Measurements from ENCODE around the gene TMIGD3. TPM values are rescaled to one million over a fixed set of nuclear protein-coding genes. Genes with fewer than 3 reads are reported as not detected.

Gene TMIGD3
- total RNA-seq, 1 donor from 2014 or later = not detected

- Mint-ChIP-seq H3K4me3 (no peak overlapping the region), H3K36me3 (ENCODE audit: low read depth) (peaks cover 8% of the 10 kb centered on the region), H3K27me3 (ENCODE audit: low read depth) (no peaks in the 10 kb centered on the region), H3K4me1 (no peaks in the 10 kb centered on the region), H3K27ac (ENCODE audit: unreplicated experiment) (no peak overlapping the region), H3K9me3 (no peaks in the 10 kb centered on the region)
- no peak for TF ChIP-seq CTCF (conservative IDR thresholded peaks at IDR 0.05)
- DNase-seq (ENCODE audit: low read depth, low spot score) = no peak
Observed at GRCh38 chr1:111462370-111463028, 40.9 kb downstream of the TMIGD3 start.

GRCh38 chr1:111461765-111462164 is 41.7 kb downstream of the TMIGD3 start:
- no peak for TF ChIP-seq CTCF (conservative IDR thresholded peaks at IDR 0.05)
- no peak overlapping the region for H3K4me3 Mint-ChIP-seq
- H3K4me1 Mint-ChIP-seq = no peaks in the 10 kb centered on the region
- H3K27ac Mint-ChIP-seq (ENCODE audit: unreplicated experiment) = no peak overlapping the region
- no peaks in the 10 kb centered on the region for H3K27me3 Mint-ChIP-seq (ENCODE audit: low read depth)
- peaks cover 8% of the 10 kb centered on the region for H3K36me3 Mint-ChIP-seq (ENCODE audit: low read depth)
- DNase-seq (ENCODE audit: low read depth, low spot score) = no peak
- no peaks in the 10 kb centered on the region for H3K9me3 Mint-ChIP-seq

- H3K27ac Mint-ChIP-seq (ENCODE audit: unreplicated experiment) = no peak overlapping the region
- TF ChIP-seq CTCF (conservative IDR thresholded peaks at IDR 0.05) = no peak
- DNase-seq (ENCODE audit: low read depth, low spot score) = no peak
- peaks cover 20% of the 10 kb centered on the region for H3K4me1 Mint-ChIP-seq
- no peaks in the 10 kb centered on the region for H3K9me3 Mint-ChIP-seq
- H3K27me3 Mint-ChIP-seq (ENCODE audit: low read depth) = no peaks in the 10 kb centered on the region
- no peak overlapping the region for H3K4me3 Mint-ChIP-seq
- peaks cover 4% of the 10 kb centered on the region for H3K36me3 Mint-ChIP-seq (ENCODE audit: low read depth)
Observed at GRCh38 chr1:111455642-111456031, 47.8 kb downstream of the TMIGD3 start.

GRCh38 chr1:111454859-111455641 is 48.4 kb downstream of the TMIGD3 start:
- DNase-seq (ENCODE audit: low read depth, low spot score) = no peak
- peaks cover 23% of the 10 kb centered on the region for H3K4me1 Mint-ChIP-seq
- peaks cover 4% of the 10 kb centered on the region for H3K36me3 Mint-ChIP-seq (ENCODE audit: low read depth)
- H3K9me3 Mint-ChIP-seq = no peaks in the 10 kb centered on the region
- TF ChIP-seq CTCF (conservative IDR thresholded peaks at IDR 0.05) = no peak
- no peaks in the 10 kb centered on the region for H3K27me3 Mint-ChIP-seq (ENCODE audit: low read depth)
- no peak overlapping the region for H3K27ac Mint-ChIP-seq (ENCODE audit: unreplicated experiment)
- no peak overlapping the region for H3K4me3 Mint-ChIP-seq

- no peaks in the 10 kb centered on the region for H3K27me3 Mint-ChIP-seq (ENCODE audit: low read depth)
- peaks cover 6% of the 10 kb centered on the region for H3K36me3 Mint-ChIP-seq (ENCODE audit: low read depth)
- peaks cover 34% of the 10 kb centered on the region for H3K4me1 Mint-ChIP-seq
- no peak overlapping the region for H3K27ac Mint-ChIP-seq (ENCODE audit: unreplicated experiment)
- TF ChIP-seq CTCF (conservative IDR thresholded peaks at IDR 0.05) = no peak
- H3K4me3 Mint-ChIP-seq = no peak overlapping the region
- H3K9me3 Mint-ChIP-seq = no peaks in the 10 kb centered on the region
- no peak for DNase-seq (ENCODE audit: low read depth, low spot score)
Observed at GRCh38 chr1:111453706-111454105, 49.7 kb downstream of the TMIGD3 start.
